ENCODE measurements around the gene SERP2. TPM values are rescaled to one million over a fixed set of nuclear protein-coding genes. Genes with fewer than 3 reads are reported as not detected.

Gene SERP2
- total and polyA plus RNA-seq, 2 donors from 2014 or later, result 9.7 to 11.0 TPM

DNA sequence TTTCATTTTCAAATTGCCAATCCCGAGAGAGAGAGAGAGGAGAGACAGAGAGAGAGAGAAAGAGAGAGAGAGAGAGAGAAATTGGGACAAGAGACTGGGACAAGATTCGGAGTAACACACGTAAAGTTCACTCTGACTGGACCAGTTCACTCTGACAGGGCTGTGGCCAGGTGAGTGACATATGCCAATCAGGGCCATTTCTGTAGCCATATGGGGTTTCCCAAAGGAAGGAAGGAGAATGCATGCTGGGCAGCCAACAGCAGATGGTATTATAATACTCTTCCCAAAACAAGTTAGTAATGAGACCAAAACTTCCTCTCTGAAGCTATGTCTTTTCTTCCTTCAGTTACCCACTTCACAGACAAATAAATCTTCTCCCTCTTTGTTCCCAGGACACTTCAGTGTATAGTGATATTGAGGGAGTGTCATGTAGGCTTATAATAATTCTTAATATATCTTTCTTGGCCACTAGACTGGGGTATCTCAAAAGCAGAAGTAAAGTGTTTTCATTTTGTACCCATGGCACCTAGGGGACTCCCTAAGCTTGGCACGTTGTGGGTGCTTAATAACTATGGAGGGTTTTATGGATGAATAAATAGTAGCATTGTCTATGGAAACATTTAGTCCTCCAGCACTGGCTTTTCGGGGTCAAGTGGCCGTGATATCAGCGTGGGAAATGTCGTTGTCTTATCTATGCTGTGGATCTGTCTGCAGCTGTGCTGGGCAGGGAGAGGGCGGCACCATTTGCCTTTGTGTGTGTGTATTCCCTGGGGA, 51.6 kb downstream of the SERP2 start:
- FAIRE-seq, result no peak

DNA sequence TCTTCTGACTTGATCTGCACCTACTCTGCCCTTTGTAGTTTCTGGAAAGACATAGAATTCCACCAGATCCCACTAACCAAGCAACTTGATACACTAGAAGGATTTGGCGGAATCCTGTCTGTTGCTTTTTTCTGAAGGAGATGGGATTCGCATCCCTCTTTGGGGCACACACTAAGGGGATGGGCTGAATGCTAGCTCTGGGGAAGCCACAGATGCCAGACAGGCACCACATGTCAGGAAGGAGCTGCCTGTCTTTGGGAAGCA, 52.1 kb downstream of the SERP2 start:
- Histone ChIP-seq H3K9ac (ENCODE audit: low read length in 3 of 3) (no peak overlapping the region), H3K4me3 (ENCODE audit: low read length in 3 of 3) (no peak overlapping the region), H3K27me3 (ENCODE audit: control insufficient read depth, insufficient read depth, low read length) (no peaks in the 10 kb centered on the region), H3K9me3 (ENCODE audit: control insufficient read depth in 2 of 3, insufficient read depth in 1 of 3, low read length in 3 of 3) (no peaks in the 10 kb centered on the region), H3K27ac (ENCODE audit: low read depth in 2 of 2, low read length in 2 of 2) (no peak overlapping the region), H3K36me3 (ENCODE audit: control insufficient read depth in 2 of 3, insufficient read depth in 3 of 3, low read length in 3 of 3) (no peaks in the 10 kb centered on the region), H3K4me1 (ENCODE audit: control insufficient read depth in 2 of 3, insufficient read depth in 2 of 3, low read depth in 1 of 3, low read length in 3 of 3) (peaks cover 0 to 2% (median 0%) of the 10 kb centered on the region in 3 donors)
- TF ChIP-seq, protein P1, sequence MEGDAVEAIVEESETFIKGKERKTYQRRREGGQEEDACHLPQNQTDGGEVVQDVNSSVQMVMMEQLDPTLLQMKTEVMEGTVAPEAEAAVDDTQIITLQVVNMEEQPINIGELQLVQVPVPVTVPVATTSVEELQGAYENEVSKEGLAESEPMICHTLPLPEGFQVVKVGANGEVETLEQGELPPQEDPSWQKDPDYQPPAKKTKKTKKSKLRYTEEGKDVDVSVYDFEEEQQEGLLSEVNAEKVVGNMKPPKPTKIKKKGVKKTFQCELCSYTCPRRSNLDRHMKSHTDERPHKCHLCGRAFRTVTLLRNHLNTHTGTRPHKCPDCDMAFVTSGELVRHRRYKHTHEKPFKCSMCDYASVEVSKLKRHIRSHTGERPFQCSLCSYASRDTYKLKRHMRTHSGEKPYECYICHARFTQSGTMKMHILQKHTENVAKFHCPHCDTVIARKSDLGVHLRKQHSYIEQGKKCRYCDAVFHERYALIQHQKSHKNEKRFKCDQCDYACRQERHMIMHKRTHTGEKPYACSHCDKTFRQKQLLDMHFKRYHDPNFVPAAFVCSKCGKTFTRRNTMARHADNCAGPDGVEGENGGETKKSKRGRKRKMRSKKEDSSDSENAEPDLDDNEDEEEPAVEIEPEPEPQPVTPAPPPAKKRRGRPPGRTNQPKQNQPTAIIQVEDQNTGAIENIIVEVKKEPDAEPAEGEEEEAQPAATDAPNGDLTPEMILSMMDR (IDR thresholded peaks at IDR 0.05; ENCODE audit: borderline replicate concordance, extremely low read depth, insufficient read depth), result no peak
- intact Hi-C loops (cut with DNase I), result no loop called here
- FAIRE-seq (no peak), DNase-seq (no peak)

More for the DNA sequence above, 51.6 kb downstream of the SERP2 start:
- no peaks in the 10 kb centered on the region for H3K27me3 ChIP-seq (ENCODE audit: control insufficient read depth, insufficient read depth, low read length)
- no peaks in the 10 kb centered on the region for H3K36me3 ChIP-seq (ENCODE audit: control insufficient read depth in 2 of 3, insufficient read depth in 3 of 3, low read length in 3 of 3)
- H3K4me1 ChIP-seq (ENCODE audit: control insufficient read depth in 2 of 3, insufficient read depth in 2 of 3, low read depth in 1 of 3, low read length in 3 of 3), result peaks cover 0 to 2% (median 0%) of the 10 kb centered on the region in 3 donors
- TF ChIP-seq, protein P1 (IDR thresholded peaks at IDR 0.05; ENCODE audit: borderline replicate concordance, extremely low read depth, insufficient read depth), result no peak
- H3K9me3 ChIP-seq (ENCODE audit: control insufficient read depth in 2 of 3, insufficient read depth in 1 of 3, low read length in 3 of 3), result no peaks in the 10 kb centered on the region
- H3K4me3 ChIP-seq (ENCODE audit: low read length in 3 of 3), result no peak overlapping the region
- H3K9ac ChIP-seq (ENCODE audit: low read length in 3 of 3), result no peak overlapping the region
- no peak overlapping the region for H3K27ac ChIP-seq (ENCODE audit: low read depth in 2 of 2, low read length in 2 of 2)
- intact Hi-C loops (cut with DNase I), result no loop called here
- DNase-seq, result no peak

DNA sequence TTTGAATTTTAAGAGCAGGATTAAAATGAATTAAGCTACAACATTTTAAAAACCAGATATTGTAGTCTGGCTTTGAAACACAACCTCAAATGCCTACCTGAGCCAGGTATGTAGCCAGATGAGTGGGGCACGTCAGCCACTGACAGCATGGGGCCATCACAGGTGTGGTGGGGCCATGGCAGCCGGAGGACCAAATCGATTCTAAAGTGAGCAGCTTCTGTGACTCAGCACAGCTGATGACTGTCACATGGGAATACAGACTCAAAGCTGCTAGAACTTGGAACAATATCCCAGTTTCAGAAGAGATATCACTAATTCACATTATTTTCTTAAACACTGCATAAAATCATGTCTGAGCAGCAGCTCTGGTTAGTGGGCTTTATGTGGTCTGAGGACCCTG, 52.8 kb downstream of the SERP2 start:
- no peak overlapping the region for H3K4me3 ChIP-seq (ENCODE audit: low read length in 3 of 3)
- no peaks in the 10 kb centered on the region for H3K36me3 ChIP-seq (ENCODE audit: control insufficient read depth in 2 of 3, insufficient read depth in 3 of 3, low read length in 3 of 3)
- peaks cover 0 to 5% (median 2%) of the 10 kb centered on the region in 3 donors for H3K4me1 ChIP-seq (ENCODE audit: control insufficient read depth in 2 of 3, insufficient read depth in 2 of 3, low read depth in 1 of 3, low read length in 3 of 3)
- intact Hi-C loops (cut with DNase I), result no loop called here
- no peak overlapping the region for H3K27ac ChIP-seq (ENCODE audit: low read depth in 2 of 2, low read length in 2 of 2)
- no peaks in the 10 kb centered on the region for H3K27me3 ChIP-seq (ENCODE audit: control insufficient read depth, insufficient read depth, low read length)
- DNase-seq, result no peak
- TF ChIP-seq, protein P1 (IDR thresholded peaks at IDR 0.05; ENCODE audit: borderline replicate concordance, extremely low read depth, insufficient read depth), result no peak
- FAIRE-seq, result no peak
- H3K9ac ChIP-seq (ENCODE audit: low read length in 3 of 3), result no peak overlapping the region
- H3K9me3 ChIP-seq (ENCODE audit: control insufficient read depth in 2 of 3, insufficient read depth in 1 of 3, low read length in 3 of 3), result no peaks in the 10 kb centered on the region
